ENCODE results near the gene SLC2A4. TPM values are rescaled to one million over a fixed set of nuclear protein-coding genes. Genes with fewer than 3 reads are reported as not detected.

The SLC2A4 gene
- polyA plus RNA-seq, 3 donors: not detected

GRCh38 chr17:7260151-7260550 lies 21.4 kb upstream of the SLC2A4 start:
- H3K27ac Mint-ChIP-seq: peak overlapping the region in 1 of 7 donors; percentile 37

GRCh38 chr17:7260651-7261378 lies 20.7 kb upstream of the SLC2A4 start:
- peaks cover 38% of the 10 kb centered on the region for H3K4me1 Mint-ChIP-seq
- Histone ChIP-seq H3K4me3 (replicated peaks in 1 of 3; ENCODE audit: low read depth in 2 of 3, low read length in 3 of 3) (peak overlapping the region; percentile 8 to 81 (median 36)), H3K36me3 (replicated peaks in 1 of 2; ENCODE audit: control insufficient read depth in 1 of 2, insufficient read depth in 2 of 2, low read length in 2 of 2) (peaks cover 15 to 36% of the 10 kb centered on the region in 2 donors), H3K79me2 (ENCODE audit: insufficient read depth, low read length) (no peaks in the 10 kb centered on the region), H4K20me1 (ENCODE audit: insufficient read depth, low read length) (no peaks in the 10 kb centered on the region), H3K4me1 (ENCODE audit: control insufficient read depth in 1 of 2, insufficient read depth in 2 of 2, low read length in 2 of 2) (peaks cover 31 to 45% of the 10 kb centered on the region in 2 donors), H3K9ac (ENCODE audit: insufficient read depth, low read length, poor library complexity, severe bottlenecking) (peak overlapping the region; percentile 60), H3K4me2 (replicated peaks; ENCODE audit: extremely low read depth, low read length, poor library complexity, severe bottlenecking) (peak overlapping the region; percentile 97), H3K27me3 (ENCODE audit: control insufficient read depth in 2 of 2, insufficient read depth in 2 of 2, low read length in 2 of 2) (peaks cover 20 to 37% of the 10 kb centered on the region in 2 donors), H3K27ac (ENCODE audit: low read depth in 1 of 2, low read length in 2 of 2) (no peak overlapping the region), H2AFZ (ENCODE audit: insufficient read depth, low read depth, low read length, poor library complexity, severe bottlenecking) (peak overlapping the region; percentile 84), H3K9me3 (replicated peaks in 1 of 2; ENCODE audit: control insufficient read depth in 1 of 2, insufficient read depth in 1 of 2, low read length in 2 of 2) (peaks cover 0 to 7% of the 10 kb centered on the region in 2 donors)
- DNase-seq: no peak
- WGBS (ENCODE audit: insufficient coverage): 10% methylated on average over 54 of the region's 54 CpGs
- peaks cover 30 to 44% of the 10 kb centered on the region in 2 donors for H3K36me3 Mint-ChIP-seq
- H3K4me3 Mint-ChIP-seq: peak overlapping the region; percentile 76 to 87
- TF ChIP-seq, protein P1, sequence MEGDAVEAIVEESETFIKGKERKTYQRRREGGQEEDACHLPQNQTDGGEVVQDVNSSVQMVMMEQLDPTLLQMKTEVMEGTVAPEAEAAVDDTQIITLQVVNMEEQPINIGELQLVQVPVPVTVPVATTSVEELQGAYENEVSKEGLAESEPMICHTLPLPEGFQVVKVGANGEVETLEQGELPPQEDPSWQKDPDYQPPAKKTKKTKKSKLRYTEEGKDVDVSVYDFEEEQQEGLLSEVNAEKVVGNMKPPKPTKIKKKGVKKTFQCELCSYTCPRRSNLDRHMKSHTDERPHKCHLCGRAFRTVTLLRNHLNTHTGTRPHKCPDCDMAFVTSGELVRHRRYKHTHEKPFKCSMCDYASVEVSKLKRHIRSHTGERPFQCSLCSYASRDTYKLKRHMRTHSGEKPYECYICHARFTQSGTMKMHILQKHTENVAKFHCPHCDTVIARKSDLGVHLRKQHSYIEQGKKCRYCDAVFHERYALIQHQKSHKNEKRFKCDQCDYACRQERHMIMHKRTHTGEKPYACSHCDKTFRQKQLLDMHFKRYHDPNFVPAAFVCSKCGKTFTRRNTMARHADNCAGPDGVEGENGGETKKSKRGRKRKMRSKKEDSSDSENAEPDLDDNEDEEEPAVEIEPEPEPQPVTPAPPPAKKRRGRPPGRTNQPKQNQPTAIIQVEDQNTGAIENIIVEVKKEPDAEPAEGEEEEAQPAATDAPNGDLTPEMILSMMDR (IDR thresholded peaks at IDR 0.05): no peak
- H3K27me3 Mint-ChIP-seq (ENCODE audit: low read depth in 3 of 3): peaks cover 36 to 61% (median 56%) of the 10 kb centered on the region in 3 donors
- H3K27ac Mint-ChIP-seq: no peak overlapping the region
- intact Hi-C loops (cut with micrococcal nuclease): no loop called here
- H3K9me3 Mint-ChIP-seq: peaks cover 0 to 12% (median 9%) of the 10 kb centered on the region in 7 donors

More at GRCh38 chr17:7260151-7260550, 21.4 kb upstream of the SLC2A4 start:
- Mint-ChIP-seq H3K27me3 (ENCODE audit: low read depth in 3 of 3) (peaks cover 32 to 55% (median 51%) of the 10 kb centered on the region in 3 donors), H3K4me3 (peak overlapping the region in 1 of 2 donors; percentile 87), H3K36me3 (peaks cover 32 to 50% of the 10 kb centered on the region in 2 donors), H3K4me1 (peaks cover 38% of the 10 kb centered on the region), H3K9me3 (peaks cover 0 to 12% (median 9%) of the 10 kb centered on the region in 7 donors)
- intact Hi-C loops (cut with micrococcal nuclease): no loop called here
- Histone ChIP-seq H3K36me3 (replicated peaks in 1 of 2; ENCODE audit: control insufficient read depth in 1 of 2, insufficient read depth in 2 of 2, low read length in 2 of 2) (peaks cover 17 to 42% of the 10 kb centered on the region in 2 donors), H2AFZ (ENCODE audit: insufficient read depth, low read depth, low read length, poor library complexity, severe bottlenecking) (peak overlapping the region; percentile 84), H3K27ac (ENCODE audit: low read depth in 1 of 2, low read length in 2 of 2) (no peak overlapping the region), H3K27me3 (ENCODE audit: control insufficient read depth in 2 of 2, insufficient read depth in 2 of 2, low read length in 2 of 2) (peaks cover 20 to 35% of the 10 kb centered on the region in 2 donors), H3K4me3 (replicated peaks in 1 of 3; ENCODE audit: low read depth in 2 of 3, low read length in 3 of 3) (no peak overlapping the region), H3K4me1 (ENCODE audit: control insufficient read depth in 1 of 2, insufficient read depth in 2 of 2, low read length in 2 of 2) (peaks cover 31 to 45% of the 10 kb centered on the region in 2 donors), H3K9ac (ENCODE audit: insufficient read depth, low read length, poor library complexity, severe bottlenecking) (no peak overlapping the region), H3K9me3 (replicated peaks in 1 of 2; ENCODE audit: control insufficient read depth in 1 of 2, insufficient read depth in 1 of 2, low read length in 2 of 2) (peaks cover 0 to 7% of the 10 kb centered on the region in 2 donors), H3K4me2 (replicated peaks; ENCODE audit: extremely low read depth, low read length, poor library complexity, severe bottlenecking) (no peak overlapping the region), H4K20me1 (ENCODE audit: insufficient read depth, low read length) (no peaks in the 10 kb centered on the region), H3K79me2 (ENCODE audit: insufficient read depth, low read length) (no peaks in the 10 kb centered on the region)
- no peak for DNase-seq
- TF ChIP-seq, protein P1 (IDR thresholded peaks at IDR 0.05): no peak
- WGBS (ENCODE audit: insufficient coverage): 71% methylated on average over 2 of the region's 4 CpGs
